ENCODE results near the gene KREMEN2.

The KREMEN2 gene

DNA sequence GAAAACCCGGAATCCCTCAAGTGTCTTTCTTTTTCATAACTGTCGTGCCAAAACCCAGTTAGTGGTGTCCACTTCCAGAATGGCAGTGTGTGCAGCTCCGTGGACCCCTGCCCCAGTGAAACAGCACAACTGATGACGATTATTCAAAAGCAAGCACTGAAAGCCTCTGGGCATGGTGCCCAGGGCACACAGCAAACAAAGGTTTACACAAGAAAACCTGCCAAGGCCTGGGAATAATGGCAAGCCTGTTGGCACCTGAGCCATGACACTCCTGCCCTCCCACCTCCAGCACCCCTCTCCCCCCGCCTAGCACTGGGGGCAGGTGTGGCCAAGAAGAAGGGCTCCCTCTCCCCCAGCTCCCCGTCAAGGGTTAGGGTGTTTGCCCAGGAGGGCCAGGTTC lies 13.4 kb downstream of the KREMEN2 start:
- no peak for DNase-seq (ENCODE audit: low spot score)

DNA sequence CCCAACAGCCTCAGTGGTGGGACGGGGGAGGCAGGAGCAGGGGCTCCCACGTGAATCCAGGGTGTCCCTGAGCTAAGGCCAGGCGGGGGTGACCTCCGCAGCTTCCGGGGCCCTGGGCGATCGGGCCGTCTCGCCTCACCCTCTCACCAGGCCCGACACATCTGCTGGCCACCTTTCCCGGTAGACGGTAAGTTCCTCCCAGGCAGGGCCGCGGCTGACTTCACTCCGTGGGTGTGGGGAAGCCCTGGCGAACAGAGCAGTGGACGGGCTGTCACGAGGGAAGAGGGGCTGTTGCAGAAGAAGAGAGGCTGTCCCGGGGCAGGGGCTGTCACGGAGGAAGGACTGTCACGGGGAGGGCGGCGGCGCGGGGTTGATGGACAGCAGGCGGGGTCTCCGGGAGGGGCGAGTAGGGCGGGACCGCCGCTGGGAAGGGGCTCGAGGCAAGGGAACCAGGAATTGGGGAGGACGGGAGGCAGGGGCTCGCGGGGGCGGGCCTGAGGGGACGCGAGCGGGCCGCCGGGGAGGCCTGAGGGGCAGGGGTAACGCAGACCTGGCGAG lies 15.7 kb downstream of the KREMEN2 start:
- DNase-seq (ENCODE audit: low spot score) = no peak

DNA sequence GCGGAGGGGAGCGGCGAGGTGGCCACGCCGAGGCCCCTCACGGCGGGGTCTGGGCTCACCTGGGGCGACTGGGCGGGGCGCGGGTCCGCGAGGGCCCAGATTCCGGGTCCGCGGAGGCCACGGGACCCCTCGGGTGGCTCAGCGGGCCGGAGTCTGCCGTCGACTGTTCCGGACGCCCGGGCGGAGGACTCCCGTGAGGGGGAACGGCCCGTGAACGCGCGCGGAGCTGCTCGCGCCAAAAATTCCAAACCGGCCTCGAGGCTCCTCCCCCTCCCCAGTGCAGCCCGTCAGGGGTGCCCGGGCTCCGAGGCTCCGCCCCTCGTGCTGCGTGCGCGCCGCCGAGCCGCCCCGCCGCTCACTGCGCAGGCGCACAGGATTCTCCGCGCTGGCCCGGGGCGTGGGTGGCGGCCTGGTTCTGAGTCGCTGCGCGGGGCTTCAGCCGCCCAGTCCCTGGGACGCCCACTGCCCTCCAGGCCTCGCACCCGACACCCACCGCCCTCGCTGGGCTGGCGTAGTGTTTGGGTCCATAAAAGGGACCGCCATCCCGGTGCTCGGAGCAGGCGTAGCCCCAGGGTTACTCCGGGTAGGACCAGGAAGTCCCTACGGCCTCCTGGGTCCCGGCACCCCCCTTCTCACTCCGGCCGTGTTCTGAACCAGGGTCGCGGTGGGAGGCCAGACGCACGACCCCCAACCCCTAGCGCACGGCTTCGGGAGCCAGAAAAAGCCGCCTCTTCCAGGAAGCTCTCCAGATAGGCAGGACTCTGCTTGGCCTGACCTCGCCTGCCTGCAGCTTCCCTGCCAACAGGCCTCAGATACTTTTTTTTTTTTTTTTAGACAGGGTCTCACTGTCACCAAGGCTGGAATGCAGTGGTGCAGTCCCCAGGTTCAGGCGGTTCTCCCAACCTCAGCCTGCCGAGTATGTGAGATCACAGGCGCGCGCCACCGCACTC lies 16.4 kb downstream of the KREMEN2 start, which contains the start of gene PKMYT1:
PKMYT1 (minus strand) TSS at position 220 of the 950 bp plus-strand sequence. CDS start 789 bp downstream, outside the sequence.
- DNase-seq (ENCODE audit: low spot score) = peak; percentile 99

DNA sequence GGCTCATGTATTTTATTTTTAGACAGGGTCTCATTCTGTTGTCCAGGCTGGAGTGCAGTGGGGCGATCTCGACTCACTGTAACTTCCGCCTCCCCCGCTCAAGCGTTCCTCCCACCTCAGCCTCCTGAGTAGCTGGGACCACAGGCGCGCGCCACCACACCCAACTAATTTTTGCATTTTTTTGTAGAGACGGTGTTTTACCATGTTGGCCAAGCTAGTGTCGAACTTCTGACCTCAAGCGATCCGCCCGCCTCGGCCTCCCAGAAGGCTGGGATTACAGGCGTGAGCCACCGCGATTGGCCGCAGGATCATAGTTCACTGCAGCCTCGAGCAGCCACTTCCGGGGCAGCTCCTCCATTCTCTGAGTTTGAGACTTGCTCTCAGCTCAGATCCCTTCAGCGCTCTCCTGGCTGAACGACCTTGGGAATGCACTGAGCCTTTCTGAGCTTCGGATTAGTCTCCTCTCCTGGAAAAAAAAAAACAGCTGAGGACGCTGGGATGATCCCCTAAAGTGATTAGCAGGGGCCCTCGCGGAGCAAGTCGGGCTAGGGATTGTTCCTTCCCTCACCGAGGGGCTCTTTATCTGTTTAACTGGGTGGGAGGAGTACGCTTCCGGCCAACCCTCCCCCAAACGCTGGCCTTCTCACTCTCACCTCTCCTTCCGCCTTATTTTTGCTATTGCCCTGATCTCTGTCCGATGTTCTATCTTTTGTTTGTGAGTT lies 17.3 kb downstream of the KREMEN2 start:
- no peak for DNase-seq (ENCODE audit: low spot score)

DNA sequence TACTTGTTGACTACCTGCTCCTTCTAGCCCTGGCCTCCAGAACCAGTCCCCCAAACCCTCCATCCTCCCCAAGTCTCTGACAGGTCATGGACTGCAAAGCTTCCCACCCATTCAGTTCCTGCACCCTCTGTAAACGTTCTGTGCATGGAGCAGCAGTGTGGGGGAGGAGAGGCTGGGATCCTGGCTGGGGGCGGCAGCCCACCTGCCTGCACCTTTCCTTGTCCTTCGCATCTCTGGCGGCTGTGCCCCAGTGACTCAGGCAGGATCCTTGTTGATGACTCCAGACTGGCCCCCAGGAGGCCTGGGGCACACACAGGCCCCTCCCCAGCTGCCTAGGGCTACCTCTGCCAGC lies 17.8 kb downstream of the KREMEN2 start:
- no peak for DNase-seq (ENCODE audit: low spot score)

DNA sequence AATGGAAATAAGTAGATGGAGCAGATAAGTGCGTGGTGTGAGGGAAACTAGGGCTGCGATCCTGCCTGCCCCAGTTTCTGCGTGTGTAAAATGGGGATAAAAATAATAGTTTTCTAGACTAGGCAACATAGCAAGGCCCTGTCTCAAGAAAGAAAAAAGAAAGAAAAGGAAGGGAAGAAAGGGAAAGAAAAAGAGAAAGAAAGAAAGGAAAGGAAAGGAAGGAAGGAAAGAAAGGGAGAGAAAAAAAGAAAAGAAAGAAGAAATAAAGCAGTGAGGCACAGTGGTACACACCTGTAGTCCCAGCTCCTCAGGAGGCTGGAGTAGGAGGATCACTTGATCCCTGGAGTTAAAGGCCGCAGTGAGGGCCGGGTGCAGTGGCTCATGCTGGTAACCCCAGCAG lies 18.3 kb downstream of the KREMEN2 start:
- DNase-seq (ENCODE audit: low spot score) = no peak

DNA sequence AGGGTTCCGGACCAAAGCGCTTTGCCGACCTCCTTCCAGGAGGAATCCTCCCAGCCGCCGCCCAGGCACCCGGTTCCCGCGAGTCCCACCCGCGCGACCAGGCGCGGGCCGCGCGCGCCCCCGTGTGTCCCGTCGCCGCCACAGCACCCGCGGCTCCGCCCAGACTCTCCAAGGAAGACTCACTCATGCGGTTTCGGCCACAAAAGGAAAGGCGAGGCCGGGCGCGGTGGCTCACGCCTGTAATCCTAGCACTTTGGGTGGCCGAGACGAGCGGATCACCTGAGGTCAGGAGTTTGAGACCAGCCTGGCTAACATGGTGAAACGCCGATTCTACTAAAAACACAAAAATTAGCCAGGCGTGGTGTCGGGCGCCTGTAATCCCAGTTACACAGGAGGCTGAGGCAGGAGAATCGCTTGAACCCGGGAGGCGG lies 19.6 kb downstream of the KREMEN2 start:
- DNase-seq (ENCODE audit: low spot score) = peak; percentile 87

DNA sequence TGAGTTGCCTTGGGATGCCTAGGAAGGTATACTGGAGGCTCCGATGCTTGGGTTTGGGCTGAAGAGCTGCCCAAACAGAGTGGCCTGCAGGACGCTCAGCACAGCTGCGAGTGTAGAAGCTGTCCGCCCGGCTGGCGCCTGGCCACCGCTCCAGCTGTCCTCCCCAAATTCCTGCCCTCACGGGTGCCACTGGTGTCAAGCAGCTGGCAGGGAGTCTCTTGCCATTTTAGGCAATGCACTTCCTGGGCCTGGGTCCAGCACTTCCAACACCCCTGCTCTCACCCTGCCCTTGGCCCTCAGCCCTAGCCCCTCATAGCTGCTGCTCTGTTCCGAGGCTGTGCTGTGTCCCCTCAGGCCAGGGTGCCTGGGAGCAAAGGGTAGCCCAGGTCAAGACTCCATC lies 21.4 kb downstream of the KREMEN2 start:
- DNase-seq (ENCODE audit: low spot score) = no peak

DNA sequence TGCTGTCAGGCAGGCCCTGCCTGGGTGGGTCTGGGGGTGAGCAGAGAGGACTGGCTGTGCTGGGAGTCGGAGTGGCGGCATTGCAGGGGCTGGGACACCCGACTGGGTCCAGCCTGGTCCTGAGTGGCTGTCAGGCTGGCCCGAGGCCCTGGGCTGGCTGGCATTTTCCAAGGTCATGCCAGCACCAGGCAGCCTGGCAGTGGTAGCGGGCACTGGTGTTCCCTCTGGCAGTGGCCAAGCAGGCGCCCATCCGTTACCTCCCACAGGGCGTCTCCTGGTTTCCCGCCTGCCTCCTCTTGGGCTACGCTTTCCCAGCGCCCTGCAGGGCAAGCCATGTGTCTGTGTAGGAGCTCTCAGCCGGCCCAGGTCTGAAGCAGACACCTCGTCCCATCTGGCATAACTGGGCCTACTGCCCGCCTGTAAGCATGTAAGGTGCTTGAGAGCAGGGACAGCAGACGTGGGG lies 21.8 kb downstream of the KREMEN2 start:
- DNase-seq (ENCODE audit: low spot score) = no peak

DNA sequence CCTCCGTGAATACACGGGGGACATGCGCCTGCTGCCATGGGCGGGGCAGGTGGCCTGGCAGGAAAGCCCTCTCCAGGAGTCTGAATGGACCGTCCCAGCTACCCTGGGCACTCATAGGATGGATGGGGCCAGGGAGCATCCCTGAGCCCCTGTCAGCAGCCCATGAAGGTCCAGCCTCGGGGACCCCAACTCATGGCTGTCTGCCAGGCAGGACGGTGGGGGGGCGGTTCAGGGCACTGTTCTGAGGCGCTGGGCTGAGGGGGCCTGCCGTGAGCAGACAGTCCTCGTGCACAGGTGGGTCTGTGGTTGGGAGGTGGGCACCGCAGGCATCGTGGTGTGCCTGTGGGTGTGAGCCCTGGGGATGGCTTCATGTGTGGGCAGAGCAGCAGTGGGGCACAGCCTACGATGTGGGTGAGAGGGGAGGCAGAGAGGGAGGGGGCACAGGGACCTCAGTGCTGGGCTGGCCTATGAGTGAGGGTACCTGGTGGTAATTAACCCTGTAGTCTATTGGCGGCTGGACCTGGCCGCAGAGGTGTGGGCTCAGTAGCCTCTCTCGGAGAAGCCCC lies 22.6 kb downstream of the KREMEN2 start:
- DNase-seq (ENCODE audit: low spot score) = no peak

DNA sequence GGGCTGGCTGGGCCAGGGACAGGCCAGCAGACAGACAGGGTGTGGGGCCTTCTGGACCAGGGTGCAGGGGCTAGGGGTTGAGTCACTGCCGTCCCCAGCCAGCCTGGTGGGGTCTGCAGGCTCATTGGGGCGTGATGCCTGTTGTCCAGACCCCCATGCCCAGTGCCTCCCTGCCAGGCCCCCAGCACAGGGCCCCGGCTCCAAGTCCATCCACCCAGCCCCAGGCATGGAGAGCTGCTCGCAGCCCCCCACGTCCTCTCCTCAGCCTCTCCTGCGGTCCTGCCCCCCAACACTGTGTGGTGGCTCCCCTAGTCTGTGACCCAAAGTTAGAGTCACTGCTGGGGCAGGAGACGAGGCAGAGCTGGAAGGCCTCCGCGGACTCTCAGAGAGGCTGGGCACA lies 23.2 kb downstream of the KREMEN2 start:
- DNase-seq (ENCODE audit: low spot score) = no peak

DNA sequence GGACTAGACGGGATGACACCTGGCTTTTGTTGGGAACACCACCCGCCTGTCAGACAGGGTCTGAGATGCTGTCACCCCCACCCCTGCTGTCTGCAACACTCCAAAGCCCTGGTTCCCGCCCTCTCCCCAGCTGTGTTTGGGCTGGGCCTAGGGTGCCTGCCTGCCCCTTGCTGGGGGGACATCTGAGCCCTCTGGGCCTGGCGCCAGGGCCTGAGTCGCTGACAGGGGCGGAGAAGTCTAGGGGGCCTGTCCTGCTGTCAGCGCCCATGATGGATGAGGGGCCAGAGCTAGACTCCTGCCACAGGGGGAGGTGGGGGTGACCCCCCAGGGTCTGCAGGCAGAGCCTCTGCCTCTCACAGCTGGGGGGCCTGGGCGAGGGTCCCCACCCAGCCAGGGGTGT lies 23.8 kb downstream of the KREMEN2 start:
- DNase-seq (ENCODE audit: low spot score) = no peak

DNA sequence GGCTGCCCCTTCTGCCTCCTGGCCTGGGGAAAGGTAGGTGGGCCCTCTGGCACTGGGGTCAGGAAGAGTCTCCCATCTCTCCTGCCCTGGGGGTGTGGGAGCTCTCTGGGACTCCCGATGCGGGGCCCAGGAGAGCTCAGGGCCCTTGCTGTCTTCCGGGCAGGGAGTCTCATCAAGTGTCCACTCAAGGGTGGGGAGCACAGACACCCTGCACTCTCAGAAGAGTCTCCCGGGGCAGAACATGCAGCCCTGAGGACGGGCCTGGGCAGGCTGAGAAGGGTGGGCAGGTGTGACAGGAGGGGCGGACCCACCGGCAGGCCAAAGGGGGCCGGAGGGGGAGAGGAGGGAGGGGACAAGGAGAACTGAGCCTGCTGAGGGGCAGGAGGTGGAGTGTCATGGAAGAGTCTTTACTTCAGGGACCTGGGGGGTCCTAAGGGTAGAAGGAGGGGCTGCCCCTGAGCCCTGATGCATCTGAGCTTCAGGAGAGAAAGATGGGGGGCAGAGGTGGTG lies 24.6 kb downstream of the KREMEN2 start:
- no peak for DNase-seq (ENCODE audit: low spot score)

DNA sequence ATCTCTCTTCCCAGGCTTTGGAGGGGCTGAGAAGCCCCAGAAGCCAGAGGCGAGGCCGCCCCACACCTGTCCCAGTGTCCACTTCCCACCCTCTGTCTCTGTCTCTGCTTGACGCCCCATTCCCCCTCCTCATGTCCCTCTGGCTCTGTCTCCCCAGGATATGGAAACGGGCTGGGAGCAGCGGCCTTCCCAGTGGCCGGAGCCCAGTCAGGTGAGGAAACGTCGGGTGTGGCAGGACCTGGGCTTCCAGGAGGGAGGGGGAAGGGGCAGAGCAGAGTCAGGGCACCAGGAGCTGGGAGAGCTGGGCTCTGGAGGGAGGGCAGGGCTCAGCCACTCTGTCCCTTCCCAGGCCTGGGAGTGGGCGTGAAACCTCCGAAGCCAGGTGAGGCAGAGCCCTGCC lies 26.8 kb downstream of the KREMEN2 start:
- no peak for DNase-seq (ENCODE audit: low spot score)

DNA sequence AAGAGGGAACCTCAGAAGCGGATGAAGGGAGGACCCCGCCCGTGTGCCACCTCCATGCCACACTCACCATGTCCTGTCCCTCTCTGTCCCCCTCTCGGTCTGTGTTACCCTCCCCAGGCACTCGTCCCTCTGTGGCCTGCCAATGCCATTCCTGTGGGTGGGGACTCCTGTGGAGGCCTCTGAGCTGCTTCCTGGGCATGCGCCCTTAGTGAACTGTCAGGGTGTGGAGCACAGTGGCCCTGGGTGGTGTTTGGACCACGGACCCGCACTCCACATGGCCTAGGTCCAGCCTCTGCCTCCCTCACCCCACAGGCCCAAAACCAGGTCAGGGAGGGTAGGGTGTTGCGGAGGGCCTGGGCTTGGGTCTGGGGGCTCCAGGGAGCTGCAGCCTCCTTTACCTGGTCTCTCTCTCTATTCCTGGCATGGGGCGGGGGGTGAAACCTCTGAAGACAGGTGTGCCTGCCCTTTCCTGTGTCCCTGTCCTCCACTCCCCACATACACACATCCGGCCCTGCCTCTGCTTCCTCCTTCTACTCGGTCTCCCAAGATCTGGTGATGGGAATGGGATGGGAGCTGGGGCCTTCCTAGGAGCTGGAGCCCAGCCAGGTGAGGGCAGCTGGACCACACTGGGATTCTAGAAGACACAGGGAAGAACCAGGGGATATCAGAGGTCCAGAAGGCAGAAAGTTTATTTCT lies 27.6 kb downstream of the KREMEN2 start:
- DNase-seq (ENCODE audit: low spot score) = no peak

DNA sequence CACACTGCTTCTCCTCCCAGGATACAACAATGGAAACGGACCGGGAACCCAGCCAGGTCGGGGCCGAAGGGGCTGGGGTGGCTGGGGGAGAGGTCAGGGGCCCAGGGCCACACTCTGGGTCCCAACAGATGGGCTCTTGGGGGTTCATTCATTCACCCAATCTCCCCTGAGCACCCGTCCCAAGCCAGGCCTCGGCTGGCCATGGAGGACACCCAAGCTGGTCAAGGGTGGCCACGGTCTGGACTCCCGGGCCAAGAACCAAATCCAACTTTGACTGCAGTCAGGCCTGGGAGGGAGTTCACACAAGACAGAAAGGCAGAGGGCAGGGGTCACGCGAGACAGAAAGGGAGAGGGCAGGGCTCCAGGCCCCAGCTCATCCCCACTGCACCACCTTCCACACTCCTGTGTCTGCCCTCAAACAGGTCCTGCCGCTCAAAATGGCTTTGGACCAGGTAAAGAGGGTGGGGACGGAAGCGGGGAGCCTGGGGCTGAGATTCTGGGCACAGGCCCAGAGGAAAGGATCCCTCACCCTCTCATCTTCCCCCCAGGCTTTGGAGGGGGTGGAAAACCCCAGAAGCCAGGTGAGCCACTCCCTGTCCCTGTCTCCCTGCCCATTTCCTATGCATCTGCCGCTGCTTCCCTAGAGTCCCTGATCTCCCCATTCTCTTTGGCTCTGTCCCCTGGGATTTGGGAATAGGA lies 28.5 kb downstream of the KREMEN2 start:
- no peak for DNase-seq (ENCODE audit: low spot score)

DNA sequence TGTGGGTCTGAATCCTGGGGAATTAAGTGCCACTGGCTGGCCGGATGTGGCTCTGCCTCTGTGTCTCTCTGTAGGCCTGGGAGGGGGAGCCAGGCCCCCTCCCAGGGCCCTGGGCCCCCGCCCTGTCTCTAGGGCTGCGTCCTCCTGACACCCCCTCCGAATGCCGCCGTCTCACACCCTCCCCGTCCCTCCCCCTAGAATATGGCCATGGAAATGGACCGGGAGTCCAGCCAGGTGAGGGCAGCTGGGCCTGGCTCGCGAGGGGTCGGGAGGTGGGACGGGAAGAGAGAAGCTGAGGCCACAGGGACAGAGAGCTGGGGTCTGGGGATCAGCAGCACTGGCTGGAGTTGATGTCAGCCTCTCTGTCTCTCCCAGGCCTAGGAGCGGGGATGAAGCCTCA lies 32.2 kb downstream of the KREMEN2 start:
- no peak for DNase-seq (ENCODE audit: low spot score)

DNA sequence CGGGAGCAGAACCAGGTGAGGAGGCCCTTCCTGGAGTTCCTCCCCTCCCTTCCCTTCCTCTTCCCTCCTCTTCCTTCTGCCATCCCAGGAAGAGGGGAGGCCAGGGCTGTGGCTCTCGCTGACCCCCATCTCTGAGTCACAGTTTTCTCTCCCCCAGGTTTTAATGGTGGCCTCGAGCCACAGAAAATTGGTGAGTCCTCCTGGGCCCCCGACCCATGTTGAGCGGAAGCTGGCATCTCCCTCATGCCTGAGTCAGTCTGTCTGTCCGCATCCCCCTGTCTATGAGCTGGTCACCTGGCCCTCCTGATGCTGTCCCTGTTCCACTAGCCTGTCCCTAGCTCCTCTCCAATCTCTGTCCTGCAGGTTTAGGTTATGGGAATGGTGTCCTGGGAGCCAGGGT lies 35.9 kb downstream of the KREMEN2 start:
- no peak for DNase-seq (ENCODE audit: low spot score)

DNA sequence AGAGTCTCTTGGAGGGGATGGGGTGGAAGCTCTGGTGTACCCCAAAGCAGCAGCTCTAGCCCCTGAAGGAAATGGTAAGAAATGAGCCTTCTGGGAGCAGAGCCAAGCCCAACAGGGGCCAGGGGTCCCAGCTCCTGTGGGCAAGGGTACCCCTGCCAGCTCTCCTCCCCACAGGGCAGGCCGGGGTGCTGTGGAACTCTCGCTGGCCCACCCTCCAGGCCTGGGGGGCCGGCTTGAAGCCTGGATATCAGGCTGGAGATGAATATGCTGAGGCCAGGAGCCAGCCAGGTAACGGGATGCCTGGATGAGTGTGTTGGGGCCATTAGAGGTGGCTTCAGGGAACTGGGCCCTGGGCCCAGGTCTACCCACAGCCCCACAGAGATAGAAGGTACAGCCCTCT lies 36.5 kb downstream of the KREMEN2 start:
- no peak for DNase-seq (ENCODE audit: low spot score)

DNA sequence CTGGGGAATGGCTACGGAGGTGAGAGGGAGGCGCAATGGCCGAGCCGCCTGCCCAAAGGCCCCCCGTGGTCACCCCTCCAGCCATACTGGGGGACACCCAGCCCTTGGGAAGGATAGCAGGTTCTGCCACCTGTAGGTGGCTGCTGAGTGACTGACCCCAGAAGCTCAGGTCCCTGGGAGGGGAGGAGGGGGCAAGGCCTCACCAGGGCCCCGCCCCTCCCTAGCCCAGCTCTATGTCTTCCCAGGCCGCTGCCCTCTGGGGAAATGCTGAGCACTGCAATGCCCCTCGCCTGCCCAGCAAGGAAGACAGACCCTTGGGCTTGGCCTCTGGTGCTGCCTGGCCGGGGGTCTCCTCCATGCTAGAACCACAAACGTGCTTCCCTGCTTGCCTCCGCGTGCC lies 37.2 kb downstream of the KREMEN2 start:
- no peak for DNase-seq (ENCODE audit: low spot score)

Measured in COLO829 (cell line).